Chondrocyte (in vitro differentiated cells): ENCODE measurements around the gene HAUS3. TPM values are rescaled to one million over a fixed set of nuclear protein-coding genes. Genes with fewer than 3 reads are reported as not detected.
A peak's percentile ranks its signal among the peaks of the same experiment; 100 is the strongest.

Experiments
- DNase-seq: peaks from one replicate; pipeline ENCODE4 v3.0.0; 2021; ENCODE audit warnings: mixed read lengths, low spot score
- H3K27ac Mint-ChIP-seq: one replicate; pipeline ENCODE4 v1.8.0; 2021; ENCODE audit warnings: mild to moderate bottlenecking, moderate library complexity, mixed read lengths; ENCODE audit not compliant: unreplicated experiment
- H3K27me3 Mint-ChIP-seq: 2 replicates; pipeline ENCODE4 v1.8.0; 2021; ENCODE audit warnings: low read depth, mixed read lengths
- H3K36me3 Mint-ChIP-seq: 2 replicates; pipeline ENCODE4 v1.8.0; 2021; ENCODE audit warnings: low read depth, mixed read lengths
- H3K4me1 Mint-ChIP-seq: 2 replicates; pipeline ENCODE4 v1.8.0; 2021; ENCODE audit warnings: low read depth, mild to moderate bottlenecking, mixed read lengths
- H3K4me3 Mint-ChIP-seq: one replicate; pipeline ENCODE4 v1.8.0; 2021; ENCODE audit warnings: mild to moderate bottlenecking, moderate library complexity, mixed read lengths; ENCODE audit not compliant: unreplicated experiment
- H3K9me3 Mint-ChIP-seq: 2 replicates; pipeline ENCODE4 v1.8.0; 2021; ENCODE audit warnings: low read depth, mixed read lengths
- CTCF ChIP-seq: fragments of 200-600 bp; sonication (generic); IDR thresholded peaks from 2 replicates; pipeline ENCODE4 v1.5.0; 2021; ENCODE audit warnings: antibody characterized with exemption, mild to moderate bottlenecking, moderate library complexity
- long read RNA-seq: library from polyadenylated mRNA; stranded (forward); transcript quantifications from one replicate; pipeline ENCODE4 v2.0.0, GENCODE V29; 2021
- total RNA-seq: library from RNA; stranded (reverse); gene quantifications from 3 replicates; pipeline ENCODE4 v1.2.1, GENCODE V29; 2021

The HAUS3 gene
- total RNA-seq: 8.6 to 12.5 TPM (median 10.0 TPM) in 3 replicates
- long read RNA-seq, full-length matches to known transcripts: 10 of 35 reads
- long read RNA-seq, partial matches to known transcripts: 24 of 35 reads
- long read RNA-seq, other reads (novel, unspliced or antisense): 1 of 35 reads

- H3K27me3 Mint-ChIP-seq: no peaks in the 10 kb centered on the region
- peaks cover 53% of the 10 kb centered on the region for H3K4me1 Mint-ChIP-seq
- peak; percentile 36 for TF ChIP-seq CTCF
- H3K4me3 Mint-ChIP-seq: peak within 1 kb of the TSS; percentile 85
- peak within 1 kb of the TSS; percentile 77 for H3K27ac Mint-ChIP-seq
- no peaks in the 10 kb centered on the region for H3K9me3 Mint-ChIP-seq
- peaks cover 1% of the 10 kb centered on the region for H3K36me3 Mint-ChIP-seq
- DNase-seq: peak; percentile 99
Measured at GRCh38 chr4:2241410-2242353, at the start of gene HAUS3, which contains the start of gene POLN. Gene HAUS3 (minus strand): TSS chr4:2242121. CDS start chr4:2240946, 1,175 bp downstream. Gene POLN (minus strand): TSS chr4:2242121. CDS start chr4:2229231, 12,890 bp downstream.

GRCh38 chr4:2290974-2291704, 49.2 kb upstream of the HAUS3 start:
- peaks cover 7% of the 10 kb centered on the region for H3K9me3 Mint-ChIP-seq
- peaks cover 3% of the 10 kb centered on the region for H3K27me3 Mint-ChIP-seq
- H3K4me1 Mint-ChIP-seq: peaks cover 3% of the 10 kb centered on the region
- H3K27ac Mint-ChIP-seq: no peak overlapping the region
- no peak overlapping the region for H3K4me3 Mint-ChIP-seq
- no peak for TF ChIP-seq CTCF
- peak; percentile 85 for DNase-seq
- H3K36me3 Mint-ChIP-seq: peaks cover 6% of the 10 kb centered on the region

- Mint-ChIP-seq H3K27ac (no peak overlapping the region), H3K27me3 (peaks cover 3% of the 10 kb centered on the region), H3K4me1 (peaks cover 4% of the 10 kb centered on the region), H3K36me3 (peaks cover 6% of the 10 kb centered on the region), H3K4me3 (no peak overlapping the region), H3K9me3 (peaks cover 7% of the 10 kb centered on the region)
- no peak for TF ChIP-seq CTCF
- DNase-seq: peak; percentile 77
Measured at GRCh38 chr4:2290488-2290887, 48.6 kb upstream of the HAUS3 start.

GRCh38 chr4:2289955-2290333, 48.0 kb upstream of the HAUS3 start:
- H3K9me3 Mint-ChIP-seq: peaks cover 7% of the 10 kb centered on the region
- peaks cover 7% of the 10 kb centered on the region for H3K4me1 Mint-ChIP-seq

More at GRCh38 chr4:2289955-2290333, 48.0 kb upstream of the HAUS3 start:
- H3K4me3 Mint-ChIP-seq: no peak overlapping the region
- H3K27ac Mint-ChIP-seq: no peak overlapping the region
- DNase-seq: no peak
- H3K36me3 Mint-ChIP-seq: peaks cover 6% of the 10 kb centered on the region
- TF ChIP-seq CTCF: no peak
- H3K27me3 Mint-ChIP-seq: peaks cover 3% of the 10 kb centered on the region
